Liver (tissue), 9 donors: ENCODE measurements around the gene ADCY7. TPM values are rescaled to one million over a fixed set of nuclear protein-coding genes. Genes with fewer than 3 reads are reported as not detected.

Source experiments
- DNase-seq: peaks from one replicate; pipeline ENCODE4 v3.0.0-alpha.2; 2017; ENCODE audit warnings: low spot score
- H3K27ac ChIP-seq, 2 donors: one replicate each; pipeline ENCODE4 v1.7.0; 2013; ENCODE audit warnings: inconsistent platforms in 2 of 2, low read length in 2 of 2, control low read depth in 1 of 2, low read depth in 1 of 2, mild to moderate bottlenecking in 1 of 2
- H3K27me3 ChIP-seq, 4 donors: one replicate each; pipeline versions ENCODE4 v1.6.1 to v1.7.0; 2013; ENCODE audit warnings: low read length in 3 of 4, inconsistent platforms in 1 of 4, mild to moderate bottlenecking in 1 of 4, moderate library complexity in 1 of 4; ENCODE audit not compliant: control insufficient read depth in 4 of 4, insufficient read depth in 4 of 4
- H3K36me3 ChIP-seq, 4 donors: one replicate each; pipeline versions ENCODE4 v1.6.1 to v1.7.0; 2013; ENCODE audit warnings: low read length in 3 of 4, mild to moderate bottlenecking in 3 of 4, low read depth in 1 of 4, moderate library complexity in 1 of 4; ENCODE audit not compliant: control insufficient read depth in 4 of 4, insufficient read depth in 3 of 4
- H3K4me1 ChIP-seq, 4 donors: one replicate each; pipeline versions ENCODE4 v1.6.1 to v1.7.0; 2013; ENCODE audit warnings: low read length in 3 of 4, mild to moderate bottlenecking in 3 of 4, moderate library complexity in 1 of 4; ENCODE audit not compliant: control insufficient read depth in 4 of 4, insufficient read depth in 4 of 4
- H3K4me3 ChIP-seq, 3 donors: one replicate each; pipeline versions ENCODE4 v1.6.1 to v1.7.0; 2013; ENCODE audit warnings: low read length in 3 of 3, control low read depth in 1 of 3, low read depth in 1 of 3, mild to moderate bottlenecking in 1 of 3
- H3K9ac ChIP-seq, 2 donors: one replicate each; pipeline ENCODE4 v1.7.0; 2013; ENCODE audit warnings: low read length in 2 of 2, mild to moderate bottlenecking in 2 of 2, moderate library complexity in 2 of 2, control low read depth in 1 of 2, low read depth in 1 of 2
- H3K9me3 ChIP-seq, 4 donors: one replicate each; pipeline versions ENCODE4 v1.6.1 to v1.7.0; 2013; ENCODE audit warnings: low read length in 3 of 4; ENCODE audit not compliant: control insufficient read depth in 4 of 4
- EGR1 ChIP-seq, 2 donors: IDR thresholded peaks; 2 replicates each; pipeline ENCODE4 v1.6.1; 2016 to 2018; ENCODE audit warnings: antibody characterized with exemption in 2 of 2, low read depth in 2 of 2
- FOXA1 ChIP-seq: IDR thresholded peaks from 2 replicates; pipeline ENCODE4 v1.6.1; 2016; ENCODE audit warnings: antibody characterized with exemption
- FOXA2 ChIP-seq: IDR thresholded peaks from 2 replicates; pipeline ENCODE4 v1.6.1; 2016; ENCODE audit warnings: antibody characterized with exemption
- GABPA ChIP-seq, 2 donors: IDR thresholded peaks in 1 of 2; conservative IDR thresholded peaks in 1 of 2; 2 replicates each; pipeline ENCODE4 v1.6.1; 2016; ENCODE audit warnings: antibody characterized with exemption in 2 of 2, mild to moderate bottlenecking in 1 of 2, moderate library complexity in 1 of 2
- HNF4A ChIP-seq, 2 donors: conservative IDR thresholded peaks; 2 replicates each; pipeline ENCODE4 v1.6.1; 2016; ENCODE audit warnings: antibody characterized with exemption in 2 of 2, mild to moderate bottlenecking in 2 of 2
- HNF4G ChIP-seq: IDR thresholded peaks from 2 replicates; pipeline ENCODE4 v1.6.1; 2016; ENCODE audit warnings: antibody characterized with exemption
- JUND ChIP-seq, 2 donors: IDR thresholded peaks; 2 replicates each; pipeline ENCODE4 v1.6.1; 2016; ENCODE audit warnings: antibody characterized with exemption in 2 of 2
- NR2F2 ChIP-seq: IDR thresholded peaks from 2 replicates; pipeline ENCODE4 v1.6.1; 2016; ENCODE audit warnings: antibody characterized with exemption
- RAD21 ChIP-seq, 2 donors: IDR thresholded peaks; 2 replicates each; pipeline ENCODE4 v1.6.1; 2016; ENCODE audit warnings: antibody characterized with exemption in 2 of 2, mild to moderate bottlenecking in 2 of 2
- YY1 ChIP-seq: IDR thresholded peaks from 2 replicates; pipeline ENCODE4 v1.6.1; 2016; ENCODE audit warnings: antibody characterized with exemption, mild to moderate bottlenecking
- WGBS: extraction: QIAGEN DNeasy Blood & Tissue Kit; methylation state at CpG from one replicate; pipeline ENCODE4 v1.1.7; 2013; 5-methylcytosine and 5-hydroxymethylcytosine counted together
- polyA plus RNA-seq, 2 donors: library from polyadenylated mRNA; stranded (reverse) in 1 of 2; unstranded in 1 of 2; fragments of 200-250 nt in 1 of 2; fragments of >200 nt in 1 of 2; fragmentation: Nextera tagmentation in 1 of 2; extraction: Ambion mirVana in 1 of 2; gene quantifications; one replicate each; pipeline versions ENCODE4 v1.2.1 to v1.2.3, GENCODE V29; 2013 to 2015
- total RNA-seq, 2 donors: library from RNA; depleted of rRNA; stranded (reverse); fragments of >200 nt; gene quantifications; one replicate each; pipeline ENCODE4 v1.2.3, GENCODE V29; 2014
- TF ChIP-seq, protein P1 (sequence below): IDR thresholded peaks from 2 replicates; pipeline ENCODE4 v1.6.1; 2016; ENCODE audit warnings: antibody characterized with exemption
- TF ChIP-seq, protein P2 (sequence below): IDR thresholded peaks from 2 replicates; pipeline ENCODE4 v1.6.1; 2016; ENCODE audit warnings: antibody characterized with exemption
- TF ChIP-seq, protein P3 (sequence below): IDR thresholded peaks from 2 replicates; pipeline ENCODE4 v1.6.1; 2016; ENCODE audit warnings: antibody characterized with exemption
- TF ChIP-seq, protein P4 (sequence below): IDR thresholded peaks from 2 replicates; pipeline ENCODE4 v1.6.1; 2016; ENCODE audit warnings: antibody characterized with exemption, mild to moderate bottlenecking
- donor health status: healthy.
- donor health status: healthy.
- donor health status: healthy.
- donor health status: healthy.
- donor health status: healthy.

ADCY7 gene
- total and polyA plus RNA-seq, 4 donors = 1.8 to 43.9 (median 7.4) TPM

- no peak for TF ChIP-seq GABPA (IDR thresholded peaks at IDR 0.05 in 1 of 2, conservative IDR thresholded peaks at IDR 0.05 in 1 of 2)
Observed at GRCh38 chr16:50293041-50293783, 26.9 kb downstream of the ADCY7 start (continued).

DNA sequence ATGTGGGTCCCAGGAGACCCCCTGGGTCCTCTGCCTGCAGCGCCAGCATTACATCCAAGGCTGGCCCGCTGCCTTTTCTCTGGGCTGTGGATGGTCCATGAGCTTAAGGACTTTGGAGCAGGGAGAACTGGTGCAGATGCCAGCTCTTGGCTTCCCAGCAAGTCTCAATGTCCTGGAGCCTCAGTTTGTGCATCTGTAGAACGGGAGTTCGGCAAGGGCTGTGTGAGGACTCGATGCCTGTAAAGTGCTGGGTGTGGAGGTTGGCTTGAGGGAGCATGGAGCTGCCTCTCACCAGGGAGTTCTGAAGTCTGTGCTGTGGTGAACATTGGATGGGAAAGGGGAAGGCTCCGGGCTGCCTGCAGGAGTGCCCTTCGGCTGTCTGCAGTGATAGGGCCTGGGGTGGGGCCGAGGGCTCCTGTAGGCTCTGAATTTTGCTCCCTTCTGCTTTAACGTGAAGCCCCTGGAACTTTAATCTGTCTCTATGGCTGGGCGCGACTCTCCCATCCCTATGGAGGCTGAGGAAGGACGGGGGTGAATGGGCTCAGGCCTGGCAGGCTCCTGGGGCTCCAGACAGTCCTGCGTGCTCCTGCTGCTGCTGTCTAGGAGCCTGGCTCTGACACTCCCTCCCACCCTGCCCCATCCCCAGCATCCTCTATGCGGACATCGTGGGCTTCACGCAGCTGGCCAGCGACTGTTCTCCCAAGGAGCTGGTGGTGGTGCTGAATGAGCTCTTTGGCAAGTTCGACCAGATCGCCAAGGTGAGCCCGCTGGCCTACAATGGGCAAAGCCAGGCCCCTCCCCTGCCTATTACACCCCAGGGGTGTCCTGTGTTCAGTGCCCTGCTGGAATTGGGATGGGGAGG lies 27.9 kb downstream of the ADCY7 start:
- no peaks in the 10 kb centered on the region for H3K27me3 ChIP-seq
- 94% methylated on average over 20 of the region's 20 CpGs for WGBS

DNA sequence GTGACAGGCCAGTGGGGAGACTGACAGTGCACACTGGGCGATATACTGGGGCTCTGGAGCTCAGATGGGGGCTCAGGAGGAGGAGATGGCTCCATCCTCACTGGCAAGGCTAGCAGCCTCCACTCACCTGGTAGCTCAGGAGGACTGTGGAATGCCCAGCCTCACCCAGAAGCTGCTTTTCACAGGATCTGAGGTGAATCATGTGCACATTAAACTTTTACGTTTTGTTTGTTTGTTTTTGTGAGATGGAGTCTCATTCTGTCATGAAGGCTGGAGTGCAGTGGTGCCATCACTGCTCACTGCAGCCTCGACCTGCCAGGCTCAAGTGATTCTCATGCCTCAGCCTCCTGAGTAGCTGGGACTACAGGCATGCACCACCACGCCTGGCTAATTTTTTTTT lies 28.6 kb downstream of the ADCY7 start:
- Histone ChIP-seq H3K36me3 (no peaks in the 10 kb centered on the region), H3K27me3 (no peaks in the 10 kb centered on the region), H3K27ac (no peak overlapping the region), H3K9ac (no peak overlapping the region), H3K4me1 (no peaks in the 10 kb centered on the region), H3K4me3 (no peak overlapping the region), H3K9me3 (no peaks in the 10 kb centered on the region)
- TF ChIP-seq, protein P1, sequence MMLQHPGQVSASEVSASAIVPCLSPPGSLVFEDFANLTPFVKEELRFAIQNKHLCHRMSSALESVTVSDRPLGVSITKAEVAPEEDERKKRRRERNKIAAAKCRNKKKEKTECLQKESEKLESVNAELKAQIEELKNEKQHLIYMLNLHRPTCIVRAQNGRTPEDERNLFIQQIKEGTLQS = no peak
- TF ChIP-seq, protein P2, sequence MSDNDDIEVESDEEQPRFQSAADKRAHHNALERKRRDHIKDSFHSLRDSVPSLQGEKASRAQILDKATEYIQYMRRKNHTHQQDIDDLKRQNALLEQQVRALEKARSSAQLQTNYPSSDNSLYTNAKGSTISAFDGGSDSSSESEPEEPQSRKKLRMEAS = no peak
- TF ChIP-seq YY1 (no peak), RAD21 (IDR thresholded peaks at IDR 0.05) (no peak), HNF4A (conservative IDR thresholded peaks at IDR 0.05) (no peak), HNF4G (no peak), NR2F2 (no peak), JUND (IDR thresholded peaks at IDR 0.05) (no peak), EGR1 (IDR thresholded peaks at IDR 0.05; ENCODE audit: low read depth in 2 of 2) (no peak)
- TF ChIP-seq, protein P3, sequence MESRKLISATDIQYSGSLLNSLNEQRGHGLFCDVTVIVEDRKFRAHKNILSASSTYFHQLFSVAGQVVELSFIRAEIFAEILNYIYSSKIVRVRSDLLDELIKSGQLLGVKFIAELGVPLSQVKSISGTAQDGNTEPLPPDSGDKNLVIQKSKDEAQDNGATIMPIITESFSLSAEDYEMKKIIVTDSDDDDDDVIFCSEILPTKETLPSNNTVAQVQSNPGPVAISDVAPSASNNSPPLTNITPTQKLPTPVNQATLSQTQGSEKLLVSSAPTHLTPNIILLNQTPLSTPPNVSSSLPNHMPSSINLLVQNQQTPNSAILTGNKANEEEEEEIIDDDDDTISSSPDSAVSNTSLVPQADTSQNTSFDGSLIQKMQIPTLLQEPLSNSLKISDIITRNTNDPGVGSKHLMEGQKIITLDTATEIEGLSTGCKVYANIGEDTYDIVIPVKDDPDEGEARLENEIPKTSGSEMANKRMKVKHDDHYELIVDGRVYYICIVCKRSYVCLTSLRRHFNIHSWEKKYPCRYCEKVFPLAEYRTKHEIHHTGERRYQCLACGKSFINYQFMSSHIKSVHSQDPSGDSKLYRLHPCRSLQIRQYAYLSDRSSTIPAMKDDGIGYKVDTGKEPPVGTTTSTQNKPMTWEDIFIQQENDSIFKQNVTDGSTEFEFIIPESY = no peak
- TF ChIP-seq, protein P4, sequence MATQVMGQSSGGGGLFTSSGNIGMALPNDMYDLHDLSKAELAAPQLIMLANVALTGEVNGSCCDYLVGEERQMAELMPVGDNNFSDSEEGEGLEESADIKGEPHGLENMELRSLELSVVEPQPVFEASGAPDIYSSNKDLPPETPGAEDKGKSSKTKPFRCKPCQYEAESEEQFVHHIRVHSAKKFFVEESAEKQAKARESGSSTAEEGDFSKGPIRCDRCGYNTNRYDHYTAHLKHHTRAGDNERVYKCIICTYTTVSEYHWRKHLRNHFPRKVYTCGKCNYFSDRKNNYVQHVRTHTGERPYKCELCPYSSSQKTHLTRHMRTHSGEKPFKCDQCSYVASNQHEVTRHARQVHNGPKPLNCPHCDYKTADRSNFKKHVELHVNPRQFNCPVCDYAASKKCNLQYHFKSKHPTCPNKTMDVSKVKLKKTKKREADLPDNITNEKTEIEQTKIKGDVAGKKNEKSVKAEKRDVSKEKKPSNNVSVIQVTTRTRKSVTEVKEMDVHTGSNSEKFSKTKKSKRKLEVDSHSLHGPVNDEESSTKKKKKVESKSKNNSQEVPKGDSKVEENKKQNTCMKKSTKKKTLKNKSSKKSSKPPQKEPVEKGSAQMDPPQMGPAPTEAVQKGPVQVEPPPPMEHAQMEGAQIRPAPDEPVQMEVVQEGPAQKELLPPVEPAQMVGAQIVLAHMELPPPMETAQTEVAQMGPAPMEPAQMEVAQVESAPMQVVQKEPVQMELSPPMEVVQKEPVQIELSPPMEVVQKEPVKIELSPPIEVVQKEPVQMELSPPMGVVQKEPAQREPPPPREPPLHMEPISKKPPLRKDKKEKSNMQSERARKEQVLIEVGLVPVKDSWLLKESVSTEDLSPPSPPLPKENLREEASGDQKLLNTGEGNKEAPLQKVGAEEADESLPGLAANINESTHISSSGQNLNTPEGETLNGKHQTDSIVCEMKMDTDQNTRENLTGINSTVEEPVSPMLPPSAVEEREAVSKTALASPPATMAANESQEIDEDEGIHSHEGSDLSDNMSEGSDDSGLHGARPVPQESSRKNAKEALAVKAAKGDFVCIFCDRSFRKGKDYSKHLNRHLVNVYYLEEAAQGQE = no peak
- WGBS = 85% methylated on average over 4 of the region's 4 CpGs
- no peak for DNase-seq

More for the DNA sequence above, 27.9 kb downstream of the ADCY7 start:
- Histone ChIP-seq H3K9me3 (no peaks in the 10 kb centered on the region), H3K4me1 (no peaks in the 10 kb centered on the region), H3K36me3 (no peaks in the 10 kb centered on the region), H3K4me3 (no peak overlapping the region), H3K9ac (no peak overlapping the region), H3K27ac (no peak overlapping the region)
- no peak for TF ChIP-seq HNF4G
- TF ChIP-seq, protein P2 = no peak
- TF ChIP-seq, protein P1 = no peak
- no peak for TF ChIP-seq FOXA1
- no peak for TF ChIP-seq FOXA2
- no peak for TF ChIP-seq EGR1 (IDR thresholded peaks at IDR 0.05; ENCODE audit: low read depth in 2 of 2)
- TF ChIP-seq JUND (IDR thresholded peaks at IDR 0.05) = no peak
- TF ChIP-seq, protein P4 = no peak
- no peak for TF ChIP-seq YY1
- no peak for DNase-seq
